ENCODE results near the gene NBPF1. TPM values are rescaled to one million over a fixed set of nuclear protein-coding genes. Genes with fewer than 3 reads are reported as not detected.
A peak's percentile ranks its signal among the peaks of the same experiment; 100 is the strongest.
"Not testable (repeated sequence)": the region's sequence is repeated elsewhere in the genome, so short reads cannot be mapped to it uniquely, and the experiment has no call there.

The NBPF1 gene
- total RNA-seq, 6 experiments from 2014 or later: 37.0 to 43.3 (median 39.0) TPM

- no peak overlapping the region for H3K27ac Mint-ChIP-seq
- 0 out of 2 replicates have a peak, but pooled peaks have one; percentile 14 for TF ChIP-seq CTCF (IDR thresholded peaks at IDR 0.05)
- H3K9me3 Mint-ChIP-seq: no peaks in the 10 kb centered on the region
- H3K36me3 Mint-ChIP-seq (ENCODE audit: low read depth): peaks cover 19% of the 10 kb centered on the region
- H3K4me1 Mint-ChIP-seq (ENCODE audit: low read depth): no peaks in the 10 kb centered on the region
- H3K27me3 Mint-ChIP-seq (ENCODE audit: insufficient read depth): no peaks in the 10 kb centered on the region; the same call in 1 of the 2 replicates
- no peak for DNase-seq
- no peak overlapping the region for H3K4me3 Mint-ChIP-seq
Observed at GRCh38 chr1:16628361-16629111, 15.2 kb upstream of the NBPF1 start.

- peaks cover 19% of the 10 kb centered on the region for H3K36me3 Mint-ChIP-seq (ENCODE audit: low read depth)
- not testable (repeated sequence) for DNase-seq; H3K27me3 Mint-ChIP-seq (ENCODE audit: insufficient read depth); H3K4me1 Mint-ChIP-seq (ENCODE audit: low read depth); H3K9me3 Mint-ChIP-seq; H3K4me3 Mint-ChIP-seq; H3K27ac Mint-ChIP-seq
Observed at GRCh38 chr1:16626409-16626983, 13.1 kb upstream of the NBPF1 start.

- Mint-ChIP-seq H3K27me3 (ENCODE audit: insufficient read depth) (no peaks in the 10 kb centered on the region), H3K9me3 (no peaks in the 10 kb centered on the region), H3K4me3 (no peak overlapping the region), H3K4me1 (ENCODE audit: low read depth) (no peaks in the 10 kb centered on the region), H3K36me3 (ENCODE audit: low read depth) (peaks cover 19% of the 10 kb centered on the region), H3K27ac (no peak overlapping the region)
- no peak for TF ChIP-seq CTCF (IDR thresholded peaks at IDR 0.05)
- no peak for DNase-seq
Observed at GRCh38 chr1:16625497-16626408, 12.4 kb upstream of the NBPF1 start.

- not testable (repeated sequence) for H3K9me3 Mint-ChIP-seq; H3K4me3 Mint-ChIP-seq; DNase-seq; H3K27ac Mint-ChIP-seq; H3K27me3 Mint-ChIP-seq (ENCODE audit: insufficient read depth); H3K4me1 Mint-ChIP-seq (ENCODE audit: low read depth)
- H3K36me3 Mint-ChIP-seq (ENCODE audit: low read depth): peaks cover 19% of the 10 kb centered on the region
Observed at GRCh38 chr1:16623812-16624719, 10.7 kb upstream of the NBPF1 start.

- DNase-seq: peak; percentile 94
- not testable (repeated sequence) for H3K27ac Mint-ChIP-seq; H3K4me1 Mint-ChIP-seq (ENCODE audit: low read depth); H3K4me3 Mint-ChIP-seq; H3K27me3 Mint-ChIP-seq (ENCODE audit: insufficient read depth); H3K9me3 Mint-ChIP-seq
- peaks cover 13% of the 10 kb centered on the region for H3K36me3 Mint-ChIP-seq (ENCODE audit: low read depth)
Observed at GRCh38 chr1:16623337-16623736, 10.0 kb upstream of the NBPF1 start.

GRCh38 chr1:16621681-16622315 is 8.4 kb upstream of the NBPF1 start:
- H3K27ac Mint-ChIP-seq; DNase-seq; H3K27me3 Mint-ChIP-seq (ENCODE audit: insufficient read depth); H3K4me1 Mint-ChIP-seq (ENCODE audit: low read depth); H3K4me3 Mint-ChIP-seq; H3K9me3 Mint-ChIP-seq: not testable (repeated sequence)
- H3K36me3 Mint-ChIP-seq (ENCODE audit: low read depth): peaks cover 13% of the 10 kb centered on the region

- Mint-ChIP-seq H3K36me3 (ENCODE audit: low read depth) (peaks cover 12% of the 10 kb centered on the region), H3K4me3 (no peak overlapping the region), H3K27ac (no peak overlapping the region), H3K27me3 (ENCODE audit: insufficient read depth) (no peaks in the 10 kb centered on the region), H3K9me3 (no peaks in the 10 kb centered on the region), H3K4me1 (ENCODE audit: low read depth) (no peaks in the 10 kb centered on the region)
- peak; percentile 78 for TF ChIP-seq CTCF (IDR thresholded peaks at IDR 0.05)
- DNase-seq: no peak
Observed at GRCh38 chr1:16621300-16621658, 7.9 kb upstream of the NBPF1 start.

GRCh38 chr1:16619803-16620501 is 6.6 kb upstream of the NBPF1 start:
- not testable (repeated sequence) for H3K27me3 Mint-ChIP-seq (ENCODE audit: insufficient read depth); H3K27ac Mint-ChIP-seq; H3K4me1 Mint-ChIP-seq (ENCODE audit: low read depth); DNase-seq; H3K9me3 Mint-ChIP-seq; H3K36me3 Mint-ChIP-seq (ENCODE audit: low read depth); H3K4me3 Mint-ChIP-seq
